HPDE6-E6E7 (cell line): ENCODE results near the gene SMOC2.
"Not testable (repeated sequence)": the region's sequence is repeated elsewhere in the genome, so short reads cannot be mapped to it uniquely, and the experiment has no call there.

Experiments
- DNase-seq: peaks from one replicate; pipeline ENCODE4 v3.0.0; 2011; ENCODE audit warnings: missing footprints; ENCODE audit errors: extremely low spot score

Gene SMOC2

GRCh38 chr6:168573276-168573835, 132.4 kb downstream of the SMOC2 start:
- not testable (repeated sequence) for DNase-seq

GRCh38 chr6:168574075-168574698, 133.2 kb downstream of the SMOC2 start:
- DNase-seq = no peak

GRCh38 chr6:168574699-168575195, 133.8 kb downstream of the SMOC2 start:
- DNase-seq = no peak

- DNase-seq = no peak
Observed at GRCh38 chr6:168575346-168576098, 134.5 kb downstream of the SMOC2 start.

- DNase-seq = no peak
Observed at GRCh38 chr6:168576388-168576787, 135.4 kb downstream of the SMOC2 start.

- no peak for DNase-seq
Observed at GRCh38 chr6:168577496-168577895, 136.5 kb downstream of the SMOC2 start.

GRCh38 chr6:168578036-168578435, 137.1 kb downstream of the SMOC2 start:
- no peak for DNase-seq

GRCh38 chr6:168581236-168581635, 140.3 kb downstream of the SMOC2 start:
- no peak for DNase-seq

- no peak for DNase-seq
Observed at GRCh38 chr6:168581706-168582105, 140.7 kb downstream of the SMOC2 start.

GRCh38 chr6:168582571-168582981, 141.6 kb downstream of the SMOC2 start:
- no peak for DNase-seq

- DNase-seq = no peak
Observed at GRCh38 chr6:168583126-168583525, 142.1 kb downstream of the SMOC2 start.

- DNase-seq = no peak
Observed at GRCh38 chr6:168583821-168584220, 142.8 kb downstream of the SMOC2 start.

- DNase-seq = no peak
Observed at GRCh38 chr6:168584249-168584648, 143.3 kb downstream of the SMOC2 start.

GRCh38 chr6:168584671-168585070, 143.7 kb downstream of the SMOC2 start:
- no peak for DNase-seq

GRCh38 chr6:168585441-168585840, 144.5 kb downstream of the SMOC2 start:
- DNase-seq = no peak

GRCh38 chr6:168589275-168589674, 148.3 kb downstream of the SMOC2 start:
- DNase-seq = no peak

- no peak for DNase-seq
Observed at GRCh38 chr6:168590406-168590805, 149.4 kb downstream of the SMOC2 start.

- DNase-seq = no peak
Observed at GRCh38 chr6:168596344-168596743, 155.4 kb downstream of the SMOC2 start.

GRCh38 chr6:168597471-168597875, 156.5 kb downstream of the SMOC2 start:
- no peak for DNase-seq

GRCh38 chr6:168598251-168599117, 157.5 kb downstream of the SMOC2 start:
- DNase-seq = no peak

- DNase-seq = no peak
Observed at GRCh38 chr6:168599118-168599494, 158.1 kb downstream of the SMOC2 start.

- no peak for DNase-seq
Observed at GRCh38 chr6:168599769-168600330, 158.9 kb downstream of the SMOC2 start.
